Tibial nerve (tissue), 4 donors: ENCODE data around the gene CHMP4B.

Experiments
- CTCF ChIP-seq, 5 experiments: fragments of 200-600 bp in 3 of 5; fragments of 450-650 bp in 2 of 5; sonication (generic) in 3 of 5; IDR thresholded peaks; one replicate each; pipeline ENCODE4 v1.5.1; 2016 to 2019; ENCODE audit warnings: antibody characterized with exemption in 5 of 5, mild to moderate bottlenecking in 3 of 5, moderate library complexity in 2 of 5
- EP300 ChIP-seq, 2 donors: sonication (generic); formaldehyde crosslinking; IDR thresholded peaks; one replicate each; pipeline ENCODE4 v1.6.1; 2017; ENCODE audit warnings: antibody characterized with exemption in 2 of 2, mild to moderate bottlenecking in 1 of 2
- POLR2A ChIP-seq, 2 donors: fragments of 450-650 bp; IDR thresholded peaks; one replicate each; pipeline ENCODE4 v1.6.1; 2017; ENCODE audit warnings: antibody characterized with exemption in 2 of 2, mild to moderate bottlenecking in 2 of 2, moderate library complexity in 2 of 2

GRCh38 chr20:33837096-33837830, 26.1 kb downstream of the CHMP4B start:
- TF ChIP-seq CTCF (IDR thresholded peaks at IDR 0.05) (no peak), POLR2A (IDR thresholded peaks at IDR 0.05) (no peak), EP300 (IDR thresholded peaks at IDR 0.05) (no peak)
